ENCODE results near the gene ZNFX1.
A peak's percentile ranks its signal among the peaks of the same experiment; 100 is the strongest.
"Not testable (repeated sequence)": the region's sequence is repeated elsewhere in the genome, so short reads cannot be mapped to it uniquely, and the experiment has no call there.

The ZNFX1 gene

GRCh38 chr20:49278036-49278817, at the start of gene ZNFX1:
Gene ZNFX1, minus strand, starts transcription at chr20:49278057. Its CDS starts 2,218 bp downstream, at chr20:49275839.
- DNase-seq = peak; percentile 95 to 97

GRCh38 chr20:49326026-49326425, 48.2 kb upstream of the ZNFX1 start:
- no peak for DNase-seq

- DNase-seq = no peak
Measured at GRCh38 chr20:49324306-49324705, 46.4 kb upstream of the ZNFX1 start.

GRCh38 chr20:49323622-49324238, 45.9 kb upstream of the ZNFX1 start:
- no peak for DNase-seq

GRCh38 chr20:49320460-49320859, 42.6 kb upstream of the ZNFX1 start:
- DNase-seq = no peak

GRCh38 chr20:49319208-49319809, 41.5 kb upstream of the ZNFX1 start:
- no peak for DNase-seq

- DNase-seq = no peak
Measured at GRCh38 chr20:49318430-49319207, 40.8 kb upstream of the ZNFX1 start.

- no peak for DNase-seq
Measured at GRCh38 chr20:49318091-49318429, 40.2 kb upstream of the ZNFX1 start.

GRCh38 chr20:49316704-49317103, 38.8 kb upstream of the ZNFX1 start:
- no peak for DNase-seq

GRCh38 chr20:49315580-49315979, 37.7 kb upstream of the ZNFX1 start:
- no peak for DNase-seq

- DNase-seq = not testable (repeated sequence)
Measured at GRCh38 chr20:49314052-49314451, 36.2 kb upstream of the ZNFX1 start.

GRCh38 chr20:49313283-49313682, 35.4 kb upstream of the ZNFX1 start:
- no peak for DNase-seq

GRCh38 chr20:49312661-49313060, 34.8 kb upstream of the ZNFX1 start:
- DNase-seq = no peak

- no peak for DNase-seq
Measured at GRCh38 chr20:49310705-49311104, 32.8 kb upstream of the ZNFX1 start.

- no peak for DNase-seq
Measured at GRCh38 chr20:49308875-49309274, 31.0 kb upstream of the ZNFX1 start.

- peak; percentile 38 to 39 for DNase-seq
Measured at GRCh38 chr20:49306903-49307620, 29.2 kb upstream of the ZNFX1 start.

- no peak for DNase-seq
Measured at GRCh38 chr20:49303065-49303552, 25.3 kb upstream of the ZNFX1 start.

- no peak for DNase-seq
Measured at GRCh38 chr20:49297605-49298530, 20.0 kb upstream of the ZNFX1 start.

GRCh38 chr20:49294002-49294654, 16.3 kb upstream of the ZNFX1 start:
- not testable (repeated sequence) for DNase-seq

GRCh38 chr20:49293122-49293521, 15.3 kb upstream of the ZNFX1 start:
- no peak for DNase-seq

- DNase-seq = no peak
Measured at GRCh38 chr20:49292010-49292409, 14.2 kb upstream of the ZNFX1 start.
